KOPT-K1 (cell line): Measurements from ENCODE around the gene SLC25A25.
"Not testable (repeated sequence)": the region's sequence is repeated elsewhere in the genome, so short reads cannot be mapped to it uniquely, and the experiment has no call there.

ENCODE experiments used
- H3K27ac ChIP-seq: fragments of 200-600 bp; sonication (generic); 2 replicates; pipeline ENCODE4 v1.5.1; 2016; ENCODE audit warnings: antibody characterized with exemption, mild to moderate bottlenecking, low read depth, low read length; ENCODE audit not compliant: poor library complexity, severe bottlenecking
- H3K36me3 ChIP-seq: fragments of 200-600 bp; sonication (generic); 2 replicates; pipeline ENCODE4 v1.5.1; 2017; ENCODE audit warnings: antibody characterized with exemption, mild to moderate bottlenecking, low read length, moderate library complexity; ENCODE audit not compliant: insufficient read depth
- H3K9me3 ChIP-seq: fragments of 200-600 bp; sonication (generic); 2 replicates; pipeline ENCODE4 v1.5.1; 2017; ENCODE audit warnings: antibody characterized with exemption, low read length, mild to moderate bottlenecking; ENCODE audit not compliant: insufficient read depth, poor library complexity, severe bottlenecking

Gene SLC25A25

DNA sequence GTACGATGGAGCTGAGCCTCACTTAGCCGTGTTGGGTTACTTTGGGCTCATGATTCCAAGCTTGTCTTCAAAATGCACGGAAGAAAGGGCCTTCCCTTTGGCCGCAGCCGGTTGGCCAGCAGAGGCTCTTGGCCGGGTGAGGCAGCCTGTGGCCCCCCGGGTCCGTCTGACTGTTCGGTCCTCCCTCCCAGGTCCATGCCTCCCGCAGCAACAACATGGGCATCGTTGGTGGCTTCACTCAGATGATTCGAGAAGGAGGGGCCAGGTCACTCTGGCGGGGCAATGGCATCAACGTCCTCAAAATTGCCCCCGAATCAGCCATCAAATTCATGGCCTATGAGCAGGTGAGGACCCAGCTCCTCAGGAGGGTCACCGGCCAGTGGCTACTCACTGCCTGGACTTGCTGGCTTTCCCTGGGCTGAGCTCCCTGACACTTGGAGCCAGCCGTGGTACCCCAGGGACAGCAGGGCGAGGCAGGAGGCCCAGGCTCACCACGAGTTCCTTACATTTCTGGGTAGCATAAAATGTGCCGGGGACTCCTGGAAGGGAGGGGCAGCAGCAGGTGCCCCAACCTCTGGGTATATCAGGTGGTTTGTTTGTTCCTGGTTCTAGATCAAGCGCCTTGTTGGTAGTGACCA lies 37.6 kb downstream of the SLC25A25 start:
- peak overlapping the region; percentile 79 for H3K27ac ChIP-seq
- no peaks in the 10 kb centered on the region for H3K9me3 ChIP-seq
- peaks cover 83% of the 10 kb centered on the region for H3K36me3 ChIP-seq

- H3K9me3 ChIP-seq = no peaks in the 10 kb centered on the region
- peaks cover 83% of the 10 kb centered on the region for H3K36me3 ChIP-seq
- H3K27ac ChIP-seq = peak overlapping the region; percentile 79
Measured at GRCh38 chr9:128106181-128106939, 38.3 kb downstream of the SLC25A25 start.

DNA sequence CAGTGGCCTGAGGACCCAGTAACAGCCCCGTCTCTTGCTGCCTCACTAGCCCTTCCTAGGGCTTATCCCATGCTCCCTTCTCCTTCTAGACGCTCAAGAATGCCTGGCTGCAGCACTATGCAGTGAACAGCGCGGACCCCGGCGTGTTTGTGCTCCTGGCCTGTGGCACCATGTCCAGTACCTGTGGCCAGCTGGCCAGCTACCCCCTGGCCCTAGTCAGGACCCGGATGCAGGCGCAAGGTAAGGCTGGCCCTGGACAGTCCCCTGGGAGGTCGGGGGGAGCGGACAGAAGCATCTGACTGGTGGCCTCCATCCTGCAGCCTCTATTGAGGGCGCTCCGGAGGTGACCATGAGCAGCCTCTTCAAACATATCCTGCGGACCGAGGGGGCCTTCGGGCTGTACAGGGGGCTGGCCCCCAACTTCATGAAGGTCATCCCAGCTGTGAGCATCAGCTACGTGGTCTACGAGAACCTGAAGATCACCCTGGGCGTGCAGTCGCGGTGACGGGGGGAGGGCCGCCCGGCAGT lies 39.0 kb downstream of the SLC25A25 start:
- peaks cover 82% of the 10 kb centered on the region for H3K36me3 ChIP-seq
- H3K9me3 ChIP-seq = no peaks in the 10 kb centered on the region
- H3K27ac ChIP-seq = peak overlapping the region; percentile 79

DNA sequence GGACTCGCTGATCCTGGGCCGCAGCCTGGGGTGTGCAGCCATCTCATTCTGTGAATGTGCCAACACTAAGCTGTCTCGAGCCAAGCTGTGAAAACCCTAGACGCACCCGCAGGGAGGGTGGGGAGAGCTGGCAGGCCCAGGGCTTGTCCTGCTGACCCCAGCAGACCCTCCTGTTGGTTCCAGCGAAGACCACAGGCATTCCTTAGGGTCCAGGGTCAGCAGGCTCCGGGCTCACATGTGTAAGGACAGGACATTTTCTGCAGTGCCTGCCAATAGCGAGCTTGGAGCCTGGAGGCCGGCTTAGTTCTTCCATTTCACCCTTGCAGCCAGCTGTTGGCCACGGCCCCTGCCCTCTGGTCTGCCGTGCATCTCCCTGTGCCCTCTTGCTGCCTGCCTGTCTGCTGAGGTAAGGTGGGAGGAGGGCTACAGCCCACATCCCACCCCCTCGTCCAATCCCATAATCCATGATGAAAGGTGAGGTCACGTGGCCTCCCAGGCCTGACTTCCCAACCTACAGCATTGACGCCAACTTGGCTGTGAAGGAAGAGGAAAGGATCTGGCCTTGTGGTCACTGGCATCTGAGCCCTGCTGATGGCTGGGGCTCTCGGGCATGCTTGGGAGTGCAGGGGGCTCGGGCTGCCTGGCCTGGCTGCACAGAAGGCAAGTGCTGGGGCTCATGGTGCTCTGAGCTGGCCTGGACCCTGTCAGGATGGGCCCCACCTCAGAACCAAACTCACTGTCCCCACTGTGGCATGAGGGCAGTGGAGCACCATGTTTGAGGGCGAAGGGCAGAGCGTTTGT lies 39.6 kb downstream of the SLC25A25 start:
- H3K27ac ChIP-seq = peak overlapping the region; percentile 79
- peaks cover 79% of the 10 kb centered on the region for H3K36me3 ChIP-seq
- no peaks in the 10 kb centered on the region for H3K9me3 ChIP-seq

DNA sequence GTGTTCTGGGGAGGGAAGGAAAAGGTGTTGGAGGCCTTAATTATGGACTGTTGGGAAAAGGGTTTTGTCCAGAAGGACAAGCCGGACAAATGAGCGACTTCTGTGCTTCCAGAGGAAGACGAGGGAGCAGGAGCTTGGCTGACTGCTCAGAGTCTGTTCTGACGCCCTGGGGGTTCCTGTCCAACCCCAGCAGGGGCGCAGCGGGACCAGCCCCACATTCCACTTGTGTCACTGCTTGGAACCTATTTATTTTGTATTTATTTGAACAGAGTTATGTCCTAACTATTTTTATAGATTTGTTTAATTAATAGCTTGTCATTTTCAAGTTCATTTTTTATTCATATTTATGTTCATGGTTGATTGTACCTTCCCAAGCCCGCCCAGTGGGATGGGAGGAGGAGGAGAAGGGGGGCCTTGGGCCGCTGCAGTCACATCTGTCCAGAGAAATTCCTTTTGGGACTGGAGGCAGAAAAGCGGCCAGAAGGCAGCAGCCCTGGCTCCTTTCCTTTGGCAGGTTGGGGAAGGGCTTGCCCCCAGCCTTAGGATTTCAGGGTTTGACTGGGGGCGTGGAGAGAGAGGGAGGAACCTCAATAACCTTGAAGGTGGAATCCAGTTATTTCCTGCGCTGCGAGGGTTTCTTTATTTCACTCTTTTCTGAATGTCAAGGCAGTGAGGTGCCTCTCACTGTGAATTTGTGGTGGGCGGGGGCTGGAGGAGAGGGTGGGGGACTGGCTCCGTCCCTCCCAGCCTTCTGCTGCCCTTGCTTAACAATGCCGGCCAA lies 40.4 kb downstream of the SLC25A25 start:
- Histone ChIP-seq H3K27ac (peak overlapping the region; percentile 79), H3K36me3 (peaks cover 81% of the 10 kb centered on the region), H3K9me3 (no peaks in the 10 kb centered on the region)

- H3K36me3 ChIP-seq = peaks cover 82% of the 10 kb centered on the region
- peak overlapping the region; percentile 4 for H3K27ac ChIP-seq
- no peaks in the 10 kb centered on the region for H3K9me3 ChIP-seq
Measured at GRCh38 chr9:128109050-128109709, 41.1 kb downstream of the SLC25A25 start.

- not testable (repeated sequence) for H3K9me3 ChIP-seq, H3K27ac ChIP-seq
- H3K36me3 ChIP-seq = peaks cover 87% of the 10 kb centered on the region
Measured at GRCh38 chr9:128111726-128112125, 43.7 kb downstream of the SLC25A25 start.

DNA sequence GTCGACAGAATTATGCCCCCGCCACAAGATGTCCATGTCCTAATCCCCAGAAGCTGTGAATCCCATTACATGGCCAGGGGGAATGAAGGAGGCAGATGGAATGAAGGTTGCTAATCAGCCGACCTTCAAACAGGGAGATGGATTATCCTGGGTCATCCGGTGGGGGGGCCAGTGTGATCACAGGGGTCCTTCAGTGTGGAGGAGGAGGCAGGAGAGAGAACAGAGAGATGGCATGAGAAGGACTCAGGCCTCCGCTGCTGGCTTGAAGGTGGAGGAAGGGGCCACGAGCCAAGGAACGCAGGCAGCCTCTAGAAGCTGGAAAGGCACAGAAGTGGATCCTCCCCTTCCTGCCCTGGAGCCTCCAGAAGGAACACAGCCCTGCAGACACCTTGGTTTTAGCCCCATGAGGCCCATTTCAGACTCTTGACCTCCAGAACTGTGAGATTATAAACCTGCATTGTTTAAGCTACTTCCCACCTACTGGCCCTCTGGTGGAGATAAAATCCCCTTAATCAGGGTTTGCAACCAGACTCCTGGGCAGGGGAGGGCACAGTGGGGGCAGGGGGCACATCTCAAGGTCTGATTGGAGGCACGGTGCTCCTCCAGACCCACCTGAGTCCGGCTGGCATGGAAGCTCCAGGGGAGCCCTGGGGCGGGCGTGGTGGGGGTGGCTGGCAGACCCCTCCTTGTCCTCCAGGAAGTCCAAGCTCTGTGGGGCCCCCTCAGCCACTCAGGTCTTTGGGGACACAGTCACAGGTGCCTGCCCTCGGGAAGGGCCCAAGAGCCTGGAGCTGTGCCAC lies 45.7 kb downstream of the SLC25A25 start:
- Histone ChIP-seq H3K36me3 (peaks cover 67% of the 10 kb centered on the region), H3K9me3 (no peaks in the 10 kb centered on the region), H3K27ac (no peak overlapping the region)

- H3K36me3 ChIP-seq = peaks cover 59% of the 10 kb centered on the region
- no peaks in the 10 kb centered on the region for H3K9me3 ChIP-seq
- H3K27ac ChIP-seq = no peak overlapping the region
Measured at GRCh38 chr9:128114326-128115186, 46.5 kb downstream of the SLC25A25 start.

GRCh38 chr9:128115187-128116103 lies 47.4 kb downstream of the SLC25A25 start:
- H3K36me3 ChIP-seq = peaks cover 59% of the 10 kb centered on the region; the same call in 1 of the 2 replicates
- H3K9me3 ChIP-seq = no peaks in the 10 kb centered on the region
- no peak overlapping the region for H3K27ac ChIP-seq

DNA sequence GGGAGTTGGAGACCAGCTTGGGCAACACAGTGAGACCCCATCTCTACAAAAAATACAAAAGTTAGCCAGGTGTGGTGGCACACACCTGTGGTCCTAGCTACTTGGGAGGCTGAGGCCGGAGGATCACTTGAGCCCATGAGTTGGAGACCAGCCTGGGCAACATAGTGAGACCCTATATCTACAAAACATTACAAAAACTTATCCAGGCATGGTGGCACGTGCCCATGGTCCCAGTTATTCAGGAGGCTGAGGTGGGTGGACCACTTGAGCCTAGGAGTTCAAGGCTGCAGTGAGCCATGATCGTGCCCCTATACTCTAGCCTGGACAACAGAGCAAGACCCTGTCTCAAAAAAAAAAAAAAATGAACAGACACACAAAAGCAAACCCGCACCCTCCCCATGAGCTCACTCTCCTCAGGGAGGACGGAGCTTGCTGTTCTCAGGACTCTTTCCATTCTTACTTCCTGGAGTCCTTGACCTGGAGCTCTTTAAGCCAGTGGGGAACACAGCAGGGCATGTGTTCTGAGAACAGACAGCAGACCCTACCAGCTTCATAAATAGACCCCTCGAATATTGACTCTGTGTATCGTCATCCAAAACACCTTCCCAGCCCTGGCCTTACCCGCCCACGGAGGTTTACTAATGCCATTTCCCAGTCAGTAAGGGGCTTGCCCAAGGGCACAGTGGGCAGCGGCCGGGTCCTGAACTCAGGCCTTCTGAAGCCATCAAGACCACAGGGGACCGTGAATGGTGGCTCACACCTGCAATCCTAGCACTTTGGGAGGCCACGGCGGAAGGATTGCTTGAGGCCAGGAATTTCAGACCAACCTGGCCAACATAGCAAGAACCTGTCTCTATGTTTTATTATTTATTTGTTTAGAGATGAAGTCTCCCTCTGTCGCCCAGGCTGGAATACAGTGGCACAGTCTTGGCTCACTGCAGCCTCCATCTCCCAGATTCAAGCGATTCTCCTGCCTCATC lies 48.4 kb downstream of the SLC25A25 start:
- Histone ChIP-seq H3K36me3 (peaks cover 61% of the 10 kb centered on the region; the same call in 1 of the 2 replicates), H3K9me3 (no peaks in the 10 kb centered on the region), H3K27ac (no peak overlapping the region)
